KMS-11 (cell line): Measurements from ENCODE around the gene AOPEP.

Experiments used
- H2AFZ ChIP-seq: fragments of 200-600 bp; sonication (generic); 2 replicates; pipeline ENCODE4 v1.6.1; 2016; ENCODE audit warnings: antibody characterized with exemption, mixed run types, low read depth
- H3K27ac ChIP-seq: fragments of 200-600 bp; sonication (generic); 2 replicates; pipeline ENCODE4 v1.6.1; 2016; ENCODE audit warnings: mild to moderate bottlenecking, mixed run types
- H3K27me3 ChIP-seq: fragments of 200-600 bp; sonication (generic); 2 replicates; pipeline ENCODE4 v1.6.1; 2017; ENCODE audit warnings: mild to moderate bottlenecking, low read depth, mixed run types, moderate library complexity; ENCODE audit not compliant: insufficient read depth
- H3K36me3 ChIP-seq: fragments of 200-600 bp; sonication (generic); 2 replicates; pipeline ENCODE4 v1.6.1; 2017; ENCODE audit warnings: mild to moderate bottlenecking, mixed run types; ENCODE audit not compliant: insufficient read depth
- H3K4me1 ChIP-seq: fragments of 200-600 bp; sonication (generic); 2 replicates; pipeline ENCODE4 v1.6.1; 2016; ENCODE audit warnings: mild to moderate bottlenecking, low read depth, mixed run types; ENCODE audit not compliant: poor library complexity, severe bottlenecking
- H3K4me2 ChIP-seq: fragments of 200-600 bp; sonication (generic); 2 replicates; pipeline ENCODE4 v1.7.0; 2016; ENCODE audit warnings: mild to moderate bottlenecking, mixed run types
- H3K4me3 ChIP-seq: fragments of 200-600 bp; sonication (generic); IDR thresholded peaks from 2 replicates; pipeline ENCODE4 v1.6.1; 2017; ENCODE audit warnings: low read depth, low read length, mixed read lengths; ENCODE audit not compliant: insufficient read depth
- H3K79me2 ChIP-seq: fragments of 200-600 bp; sonication (generic); 2 replicates; pipeline ENCODE4 v1.6.1; 2016; ENCODE audit warnings: low read depth, mixed run types; ENCODE audit not compliant: insufficient read depth
- H3K9ac ChIP-seq: fragments of 200-600 bp; sonication (generic); 2 replicates; pipeline ENCODE4 v1.6.1; 2016; ENCODE audit warnings: mild to moderate bottlenecking, mixed run types
- H4K20me1 ChIP-seq: fragments of 200-600 bp; sonication (generic); 2 replicates; pipeline ENCODE4 v1.6.1; 2016; ENCODE audit warnings: mild to moderate bottlenecking, mixed run types; ENCODE audit not compliant: insufficient read depth
- CTCF ChIP-seq: fragments of 200-600 bp; sonication (generic); conservative IDR thresholded peaks from 2 replicates; pipeline ENCODE4 v1.6.1; 2017; ENCODE audit warnings: low read depth, mild to moderate bottlenecking, antibody characterized with exemption, low read length, moderate library complexity, mixed read lengths

AOPEP gene

GRCh38 chr9:94690344-94690743, 36.2 kb upstream of the AOPEP start:
- Histone ChIP-seq H3K79me2 (no peaks in the 10 kb centered on the region), H3K4me2 (no peak overlapping the region), H3K27me3 (no peaks in the 10 kb centered on the region), H3K36me3 (no peaks in the 10 kb centered on the region), H3K4me1 (no peaks in the 10 kb centered on the region), H3K9ac (no peak overlapping the region), H2AFZ (no peak overlapping the region), H3K27ac (no peak overlapping the region), H3K4me3 (no peak overlapping the region), H4K20me1 (no peaks in the 10 kb centered on the region)
- TF ChIP-seq CTCF = no peak

- TF ChIP-seq CTCF = no peak
- H3K36me3 ChIP-seq = no peaks in the 10 kb centered on the region
- H3K27me3 ChIP-seq = no peaks in the 10 kb centered on the region
- no peaks in the 10 kb centered on the region for H3K79me2 ChIP-seq
- H3K4me1 ChIP-seq = no peaks in the 10 kb centered on the region
- H4K20me1 ChIP-seq = no peaks in the 10 kb centered on the region
- no peak overlapping the region for H3K9ac ChIP-seq
- no peak overlapping the region for H3K4me3 ChIP-seq
- H3K27ac ChIP-seq = no peak overlapping the region
- H3K4me2 ChIP-seq = no peak overlapping the region
- no peak overlapping the region for H2AFZ ChIP-seq
Measured at GRCh38 chr9:94692601-94693000, 33.9 kb upstream of the AOPEP start.

GRCh38 chr9:94693485-94694204, 32.9 kb upstream of the AOPEP start:
- H2AFZ ChIP-seq = no peak overlapping the region
- H3K79me2 ChIP-seq = no peaks in the 10 kb centered on the region
- H3K36me3 ChIP-seq = no peaks in the 10 kb centered on the region
- no peak overlapping the region for H3K4me2 ChIP-seq
- no peaks in the 10 kb centered on the region for H4K20me1 ChIP-seq
- H3K4me3 ChIP-seq = no peak overlapping the region
- H3K27ac ChIP-seq = no peak overlapping the region
- no peaks in the 10 kb centered on the region for H3K27me3 ChIP-seq
- TF ChIP-seq CTCF = no peak
- H3K9ac ChIP-seq = no peak overlapping the region
- no peaks in the 10 kb centered on the region for H3K4me1 ChIP-seq

GRCh38 chr9:94696545-94696944, 30.0 kb upstream of the AOPEP start:
- no peak for TF ChIP-seq CTCF

More at GRCh38 chr9:94696545-94696944, 30.0 kb upstream of the AOPEP start:
- Histone ChIP-seq H4K20me1 (no peaks in the 10 kb centered on the region), H3K79me2 (no peaks in the 10 kb centered on the region), H3K27ac (no peak overlapping the region), H3K27me3 (no peaks in the 10 kb centered on the region), H3K4me2 (no peak overlapping the region), H3K4me1 (no peaks in the 10 kb centered on the region), H3K36me3 (no peaks in the 10 kb centered on the region), H2AFZ (no peak overlapping the region), H3K4me3 (no peak overlapping the region), H3K9ac (no peak overlapping the region)
